NOMO-1 treated with DMSO at 0.1 percent for 48 hours (cell line): ENCODE data around the gene GPHB5.
"Not testable (repeated sequence)": the region's sequence is repeated elsewhere in the genome, so short reads cannot be mapped to it uniquely, and the experiment has no call there.

Source experiments
- DNase-seq: peaks from one replicate; lab custom pipeline; 2025; ENCODE audit not compliant: unreplicated experiment; lab: John Stamatoyannopoulos, UW

The GPHB5 gene

GRCh38 chr14:63296060-63296563 is 22.6 kb downstream of the GPHB5 start:
- no peak for DNase-seq

- no peak for DNase-seq
Measured at GRCh38 chr14:63295231-63295685, 23.5 kb downstream of the GPHB5 start.

DNA sequence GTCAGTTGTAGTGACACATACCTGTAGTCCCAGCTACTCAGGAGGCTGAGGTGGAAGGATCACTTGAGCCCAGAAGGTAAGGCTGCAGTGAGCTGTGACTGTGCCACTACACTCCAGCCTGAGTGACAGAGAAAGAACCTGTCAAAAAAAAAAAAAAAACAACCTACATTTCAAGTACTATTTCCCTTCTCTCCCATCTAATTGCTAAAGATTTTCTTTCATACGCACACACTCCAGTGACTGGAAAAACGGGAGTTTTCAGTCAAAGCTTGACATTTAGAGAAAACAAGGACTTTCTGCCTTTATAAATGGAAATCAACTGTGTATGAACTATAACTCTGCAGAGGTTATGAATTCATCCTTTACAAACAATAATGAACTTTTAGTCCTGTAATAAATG is 25.9 kb downstream of the GPHB5 start:
- no peak for DNase-seq

- no peak for DNase-seq
Measured at GRCh38 chr14:63290741-63291430, 27.8 kb downstream of the GPHB5 start.

DNA sequence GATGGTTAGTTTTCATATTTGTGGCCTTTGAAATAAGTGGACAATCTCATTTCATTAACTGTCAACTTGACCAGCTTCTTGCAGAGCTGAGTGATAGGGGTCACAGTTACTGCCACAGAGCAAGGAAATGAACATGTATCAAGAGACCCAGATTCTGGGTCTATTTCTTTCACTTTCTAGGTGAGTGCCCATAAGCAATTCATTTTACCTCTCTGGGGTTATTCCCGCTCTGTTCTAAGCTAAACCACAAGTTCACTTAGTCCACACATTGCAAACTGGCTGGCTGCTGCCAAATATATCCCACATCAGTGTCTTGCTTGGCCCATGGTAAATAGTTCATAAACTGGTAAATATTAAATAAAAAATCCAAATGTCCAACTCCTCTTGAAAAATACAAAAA is 29.9 kb downstream of the GPHB5 start:
- no peak for DNase-seq

DNA sequence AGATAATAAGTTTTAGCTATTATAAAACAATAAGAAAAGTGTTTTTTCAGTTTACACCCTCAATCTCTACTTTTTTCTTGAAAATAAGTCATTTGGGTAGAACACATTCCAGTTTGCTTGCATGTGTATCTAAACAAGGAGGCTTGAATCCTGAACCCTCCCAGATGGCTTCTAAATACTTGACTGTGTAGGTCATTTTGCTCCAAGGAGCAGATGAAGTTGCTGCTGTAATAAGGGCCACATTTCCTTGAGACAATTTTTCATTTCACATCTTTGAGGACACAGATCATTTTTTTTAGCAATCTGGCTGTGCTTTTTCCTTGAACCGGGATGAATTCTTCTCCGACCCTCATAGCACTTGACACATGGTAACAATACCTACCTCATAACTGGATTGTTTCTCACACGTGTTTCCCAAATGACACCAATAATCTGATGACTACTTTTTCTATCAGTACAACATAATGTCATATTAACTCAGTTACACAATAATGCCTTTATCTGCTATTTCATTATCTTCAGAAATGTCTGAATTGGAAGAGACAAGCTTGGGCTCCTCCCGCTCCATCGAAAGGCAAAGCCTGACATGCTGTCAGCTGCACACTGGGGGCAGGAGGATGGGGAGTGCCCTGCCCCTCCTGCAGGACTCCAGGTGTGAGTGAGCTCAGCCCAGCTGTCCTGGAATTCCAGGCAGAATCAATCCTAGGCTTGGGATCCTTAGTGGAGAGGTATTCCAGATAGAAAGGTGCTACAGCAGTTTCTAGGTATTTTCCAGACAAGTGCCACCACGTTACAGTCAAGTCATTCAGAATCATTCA is 30.9 kb downstream of the GPHB5 start:
- no peak for DNase-seq

DNA sequence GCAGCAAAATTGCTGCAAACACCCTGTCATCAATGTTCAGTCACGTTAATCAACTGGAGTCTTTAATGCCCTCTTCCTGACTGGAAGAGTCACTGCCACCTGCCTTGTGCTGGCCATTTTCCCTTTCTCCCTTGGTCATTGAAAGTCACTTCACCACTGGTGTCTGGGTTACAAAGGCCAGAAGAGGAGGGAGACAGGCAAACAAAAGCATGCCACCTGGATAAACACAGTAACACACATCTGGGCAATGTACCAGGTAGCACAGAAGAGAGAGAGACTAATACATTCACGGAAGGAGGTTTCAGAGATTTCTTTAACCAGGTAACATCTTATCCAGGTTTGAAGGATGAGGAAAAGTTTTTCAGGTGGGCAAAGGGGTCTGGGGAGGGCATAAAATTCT is 32.7 kb downstream of the GPHB5 start:
- DNase-seq = no peak

GRCh38 chr14:63283884-63284248 is 34.9 kb downstream of the GPHB5 start:
- no peak for DNase-seq

- no peak for DNase-seq
Measured at GRCh38 chr14:63282997-63283883, 35.5 kb downstream of the GPHB5 start.

- DNase-seq = not testable (repeated sequence)
Measured at GRCh38 chr14:63279933-63280332, 38.8 kb downstream of the GPHB5 start.

DNA sequence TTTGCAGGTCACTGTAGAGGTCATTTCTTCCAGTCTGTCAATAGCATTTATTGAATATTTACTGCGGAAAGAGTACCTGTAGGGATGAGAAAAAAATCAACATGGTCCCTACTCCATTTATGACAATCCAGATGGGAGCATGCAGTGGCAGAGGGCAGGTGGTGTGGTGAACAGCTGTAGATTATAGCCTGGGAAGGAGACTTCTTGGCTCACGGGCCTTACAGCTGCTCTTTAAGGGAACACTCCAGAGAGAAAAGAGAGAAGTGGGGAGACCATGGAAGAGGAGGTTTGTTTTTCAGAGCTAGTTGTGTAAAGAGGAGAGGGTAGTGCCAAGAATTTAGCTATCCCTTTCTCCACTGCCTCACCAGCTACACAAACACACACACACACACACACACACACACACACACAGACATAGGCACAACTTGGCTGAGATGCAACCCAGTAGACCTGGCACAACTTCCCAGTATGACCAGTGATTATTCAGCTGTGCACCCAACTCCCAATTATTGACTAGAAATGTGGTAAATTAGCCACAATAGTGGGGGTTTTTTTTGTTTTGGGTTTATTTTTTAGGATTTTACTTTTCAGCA is 41.0 kb downstream of the GPHB5 start:
- no peak for DNase-seq

GRCh38 chr14:63276492-63277342 is 42.0 kb downstream of the GPHB5 start:
- DNase-seq = peak; percentile 15

DNA sequence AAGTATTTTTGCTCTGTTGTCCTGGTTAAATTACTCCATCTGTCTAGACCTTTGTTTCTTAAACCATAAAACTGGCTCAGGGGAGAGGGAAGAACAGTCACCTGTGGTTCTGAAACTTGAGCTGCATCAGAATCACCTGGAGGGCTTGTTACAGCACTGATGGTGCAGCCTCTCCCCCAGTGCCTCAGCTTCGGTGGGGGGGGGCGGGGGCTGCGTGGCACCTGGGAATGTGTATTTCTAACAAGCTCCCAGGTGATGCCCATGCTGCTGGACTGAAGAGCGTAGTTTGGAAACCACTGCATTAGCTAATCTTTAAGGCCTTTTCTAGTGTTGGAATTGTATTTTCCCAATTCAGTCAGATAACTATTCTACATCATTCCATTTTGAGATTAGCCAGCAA is 42.7 kb downstream of the GPHB5 start:
- no peak for DNase-seq

GRCh38 chr14:63275611-63276010 is 43.1 kb downstream of the GPHB5 start:
- no peak for DNase-seq

- DNase-seq = no peak
Measured at GRCh38 chr14:63273717-63274655, 44.7 kb downstream of the GPHB5 start.

- no peak for DNase-seq
Measured at GRCh38 chr14:63273129-63273528, 45.6 kb downstream of the GPHB5 start.

- DNase-seq = no peak
Measured at GRCh38 chr14:63269561-63270225, 49.0 kb downstream of the GPHB5 start.

DNA sequence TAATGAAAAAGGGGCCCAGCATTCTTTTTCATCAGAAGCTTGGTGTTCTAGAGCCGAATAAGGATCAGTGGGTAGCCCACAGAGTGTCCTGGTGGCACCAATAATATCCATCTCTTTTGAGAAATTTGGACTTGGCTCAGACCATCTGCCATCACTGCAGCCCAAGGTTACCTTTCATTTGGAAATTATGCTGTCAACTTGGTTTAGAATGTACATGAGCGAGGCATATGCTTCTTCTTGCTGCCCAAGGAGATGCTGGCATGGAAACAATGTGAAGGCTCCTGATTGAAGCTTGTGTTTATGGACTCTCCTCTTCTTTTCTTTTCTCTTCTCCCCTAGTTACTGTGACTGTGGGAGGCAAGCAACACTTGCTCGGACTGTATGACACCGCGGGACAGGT is 50.0 kb downstream of the GPHB5 start:
- no peak for DNase-seq
